Measurements from ENCODE around the gene MN1.

DNA sequence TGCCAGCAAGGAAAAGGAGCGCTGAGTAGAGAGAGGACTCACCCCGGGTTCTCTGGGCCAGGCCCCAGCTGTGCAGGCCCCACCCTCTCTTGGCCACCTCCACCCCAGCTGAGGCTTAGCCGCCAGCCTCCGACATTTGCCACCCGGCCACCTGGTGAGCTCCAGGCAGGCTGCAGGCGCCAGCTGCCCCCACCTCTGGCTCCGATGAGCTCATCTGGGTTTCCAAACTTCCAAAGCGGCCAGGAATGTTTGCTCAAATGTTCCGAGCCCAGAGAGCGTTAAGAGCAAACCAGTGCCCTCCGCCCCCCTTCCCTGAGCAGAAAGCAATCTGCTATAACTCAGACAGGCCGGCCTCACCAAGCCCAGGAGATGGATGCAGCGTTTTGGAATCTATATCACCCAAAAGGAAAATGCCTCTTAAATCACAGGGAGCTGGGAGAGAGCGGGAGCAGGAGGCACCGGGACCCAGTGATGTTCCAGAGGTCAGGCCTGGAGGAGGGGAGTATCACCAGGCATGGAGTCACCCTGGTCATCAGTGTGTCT, 9.1 kb upstream of the MN1 start:
- TF ChIP-seq, protein P1, sequence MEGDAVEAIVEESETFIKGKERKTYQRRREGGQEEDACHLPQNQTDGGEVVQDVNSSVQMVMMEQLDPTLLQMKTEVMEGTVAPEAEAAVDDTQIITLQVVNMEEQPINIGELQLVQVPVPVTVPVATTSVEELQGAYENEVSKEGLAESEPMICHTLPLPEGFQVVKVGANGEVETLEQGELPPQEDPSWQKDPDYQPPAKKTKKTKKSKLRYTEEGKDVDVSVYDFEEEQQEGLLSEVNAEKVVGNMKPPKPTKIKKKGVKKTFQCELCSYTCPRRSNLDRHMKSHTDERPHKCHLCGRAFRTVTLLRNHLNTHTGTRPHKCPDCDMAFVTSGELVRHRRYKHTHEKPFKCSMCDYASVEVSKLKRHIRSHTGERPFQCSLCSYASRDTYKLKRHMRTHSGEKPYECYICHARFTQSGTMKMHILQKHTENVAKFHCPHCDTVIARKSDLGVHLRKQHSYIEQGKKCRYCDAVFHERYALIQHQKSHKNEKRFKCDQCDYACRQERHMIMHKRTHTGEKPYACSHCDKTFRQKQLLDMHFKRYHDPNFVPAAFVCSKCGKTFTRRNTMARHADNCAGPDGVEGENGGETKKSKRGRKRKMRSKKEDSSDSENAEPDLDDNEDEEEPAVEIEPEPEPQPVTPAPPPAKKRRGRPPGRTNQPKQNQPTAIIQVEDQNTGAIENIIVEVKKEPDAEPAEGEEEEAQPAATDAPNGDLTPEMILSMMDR (conservative IDR thresholded peaks at IDR 0.05): no peak
- TF ChIP-seq EZH2 (IDR thresholded peaks at IDR 0.05; ENCODE audit: low read depth): no peak

Data from PC-9 (cell line).